PC-3 (cell line): ENCODE results near the gene PAQR9. TPM values are rescaled to one million over a fixed set of nuclear protein-coding genes. Genes with fewer than 3 reads are reported as not detected.

Experiments
- ATAC-seq: fragments of 200-7000 bp; cut with Tn5 transposase; 2 replicates; pipeline ENCODE4 v1.9.1; 2020; ENCODE audit warnings: mild to moderate bottlenecking, moderate library complexity
- BruUV-seq: library from RNA; stranded (reverse); fragments of 400-500 nt; replicated peaks from 2 replicates; lab custom pipeline; 2021; lab: Mats Ljungman, UMichigan
- CTCF ChIA-PET: fragments of 300-600 bp; sonication (Branson Sonifier 250); formaldehyde crosslinking; loops from one replicate; lab custom pipeline; 2022; ENCODE audit warnings: antibody characterized with exemption; lab: Charles Lee
- POLR2A ChIA-PET: fragments of 300-600 bp; sonication (Branson Sonifier 250); formaldehyde crosslinking; loops from one replicate; lab custom pipeline; 2022; ENCODE audit warnings: antibody characterized with exemption; ENCODE audit not compliant: unreplicated experiment; lab: Charles Lee
- DNase-seq: peaks from one replicate; pipeline ENCODE4 v3.0.0-alpha.2; 2015
- H2AFZ ChIP-seq: fragments of 300-600 bp; sonication (generic); 2 replicates; pipeline ENCODE4 v1.6.0; 2016; ENCODE audit warnings: antibody characterized with exemption, low read length
- H3F3A ChIP-seq: fragments of 300-600 bp; sonication (generic); one replicate; pipeline ENCODE4 v1.6.0; 2017; ENCODE audit warnings: antibody characterized with exemption, low read length, control low read depth, mild to moderate bottlenecking; ENCODE audit not compliant: unreplicated experiment
- H3K27ac ChIP-seq: fragments of 300-600 bp; sonication (generic); 2 replicates; pipeline ENCODE4 v1.5.1; 2016; ENCODE audit warnings: mild to moderate bottlenecking, low read length
- H3K27me3 ChIP-seq: fragments of 300-600 bp; sonication (generic); 2 replicates; pipeline ENCODE4 v1.6.1; 2016; ENCODE audit warnings: low read length, mixed read lengths
- H3K36me3 ChIP-seq: fragments of 300-600 bp; sonication (generic); 2 replicates; pipeline ENCODE4 v1.6.1; 2016; ENCODE audit warnings: low read depth, mixed run types, low read length, mixed read lengths
- H3K4me1 ChIP-seq: fragments of 300-600 bp; sonication (generic); 2 replicates; pipeline ENCODE4 v1.5.1; 2016; ENCODE audit warnings: low read length; ENCODE audit not compliant: insufficient read depth
- H3K4me2 ChIP-seq: fragments of 300-600 bp; sonication (generic); 2 replicates; pipeline ENCODE4 v1.6.0; 2016; ENCODE audit warnings: low read length
- H3K4me3 ChIP-seq: fragments of 300-600 bp; sonication (generic); 2 replicates; pipeline ENCODE4 v1.5.1; 2016; ENCODE audit warnings: mild to moderate bottlenecking, low read length, mixed read lengths
- H3K79me2 ChIP-seq: fragments of 300-600 bp; sonication (generic); 2 replicates; pipeline ENCODE4 v1.6.1; 2017; ENCODE audit warnings: low read length, mixed read lengths
- H3K9ac ChIP-seq: fragments of 300-600 bp; sonication (generic); 2 replicates; pipeline ENCODE4 v1.6.0; 2016; ENCODE audit warnings: mild to moderate bottlenecking, low read length
- H3K9me2 ChIP-seq: fragments of 300-600 bp; sonication (generic); replicated peaks from 2 replicates; pipeline ENCODE4 v1.6.1; 2016; ENCODE audit warnings: mixed run types, low read length, mixed read lengths
- H3K9me3 ChIP-seq: fragments of 300-600 bp; sonication (generic); 2 replicates; pipeline ENCODE4 v1.6.1; 2016; ENCODE audit warnings: low read length, mixed read lengths
- H4K20me1 ChIP-seq: fragments of 300-600 bp; sonication (generic); 2 replicates; pipeline ENCODE4 v1.6.1; 2016; ENCODE audit warnings: low read length, mixed read lengths
- EZH2 ChIP-seq: fragments of 300-600 bp; sonication (generic); IDR thresholded peaks from one replicate; pipeline ENCODE4 v1.6.1; 2017; ENCODE audit warnings: antibody characterized with exemption, mild to moderate bottlenecking, low read length; ENCODE audit not compliant: unreplicated experiment
- EZH2phosphoT487 ChIP-seq: fragments of 300-600 bp; sonication (generic); IDR thresholded peaks from 2 replicates; pipeline ENCODE4 v1.6.1; 2018; ENCODE audit warnings: mild to moderate bottlenecking, antibody characterized with exemption, low read length, borderline replicate concordance
- intact Hi-C: fragments of 100-400 bp; cut with micrococcal nuclease; formaldehyde crosslinking; loops from 2 replicates; pipeline ENCODE4 v1.9.0; 2023
- total RNA-seq: library from RNA; depleted of rRNA; stranded (reverse); fragments of >200 nt; gene quantifications from 2 replicates; pipeline ENCODE4 v1.2.3, GENCODE V29; 2014
- TF ChIP-seq, protein P1 (sequence below): fragments of 300-600 bp; sonication (generic); conservative IDR thresholded peaks from 2 replicates; pipeline ENCODE4 v1.5.1; 2017; ENCODE audit warnings: antibody characterized with exemption, low read depth, mild to moderate bottlenecking, low read length

Gene PAQR9
- total RNA-seq, 1 experiment from 2014 or later: not detected

DNA sequence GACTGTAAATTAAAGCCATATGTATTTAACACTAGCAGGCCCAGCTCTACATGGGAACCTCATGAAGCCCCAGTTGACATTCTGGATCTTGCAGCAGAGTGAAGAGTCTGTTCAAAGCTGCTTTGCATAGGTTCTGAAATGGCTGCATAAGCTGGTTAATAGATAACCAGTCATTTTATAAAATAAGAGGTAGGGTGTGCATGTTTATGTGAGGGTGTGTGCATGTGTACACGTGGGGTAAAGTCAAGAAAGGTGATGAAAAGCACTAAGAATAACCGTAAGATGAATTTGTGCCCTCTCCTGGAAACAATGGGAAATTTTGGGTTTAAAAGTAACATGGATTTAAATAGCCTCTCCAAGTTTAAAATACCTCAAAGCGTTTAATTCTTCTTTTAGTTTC, 33.0 kb downstream of the PAQR9 start:
- intact Hi-C loops: loop anchor here (2.0 kb wide), 1 partner anchor 102 kb away; no protein-coding TSS in a partner anchor
- no peaks in the 10 kb centered on the region for H3F3A ChIP-seq
- POLR2A ChIA-PET: no interaction called here

DNA sequence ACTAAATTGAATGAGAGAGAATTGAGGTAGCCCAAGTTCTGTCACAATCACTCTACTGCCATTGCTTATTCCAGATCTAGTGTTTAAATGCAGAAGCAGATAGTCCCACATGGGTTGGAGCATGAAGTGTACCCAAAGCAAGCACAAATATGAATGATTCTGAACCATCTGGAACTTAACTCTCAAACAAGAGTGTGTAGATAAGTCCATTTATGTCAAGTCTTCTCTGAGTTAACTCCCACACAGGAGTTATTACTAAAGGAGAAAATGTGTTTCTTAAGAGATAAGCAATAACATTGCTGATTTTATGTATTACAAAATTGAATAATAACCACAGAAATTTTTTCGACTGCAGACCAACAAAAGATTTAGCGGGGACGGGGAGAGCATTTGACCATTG, 33.6 kb downstream of the PAQR9 start:
- no peak overlapping the region for H3K9ac ChIP-seq
- ChIA-PET CTCF (no interaction called here), POLR2A (no interaction called here)
- ATAC-seq: no peak
- no peaks in the 10 kb centered on the region for H3K36me3 ChIP-seq
- no peak overlapping the region for H2AFZ ChIP-seq
- H3F3A ChIP-seq: no peaks in the 10 kb centered on the region
- no TSS peak for BruUV-seq
- no peak for DNase-seq
- H3K9me3 ChIP-seq: no peaks in the 10 kb centered on the region
- no peaks in the 10 kb centered on the region for H4K20me1 ChIP-seq
- no peak overlapping the region for H3K4me2 ChIP-seq
- H3K4me3 ChIP-seq: no peak overlapping the region
- TF ChIP-seq EZH2phosphoT487 (no peak), EZH2 (no peak)
- TF ChIP-seq, protein P1, sequence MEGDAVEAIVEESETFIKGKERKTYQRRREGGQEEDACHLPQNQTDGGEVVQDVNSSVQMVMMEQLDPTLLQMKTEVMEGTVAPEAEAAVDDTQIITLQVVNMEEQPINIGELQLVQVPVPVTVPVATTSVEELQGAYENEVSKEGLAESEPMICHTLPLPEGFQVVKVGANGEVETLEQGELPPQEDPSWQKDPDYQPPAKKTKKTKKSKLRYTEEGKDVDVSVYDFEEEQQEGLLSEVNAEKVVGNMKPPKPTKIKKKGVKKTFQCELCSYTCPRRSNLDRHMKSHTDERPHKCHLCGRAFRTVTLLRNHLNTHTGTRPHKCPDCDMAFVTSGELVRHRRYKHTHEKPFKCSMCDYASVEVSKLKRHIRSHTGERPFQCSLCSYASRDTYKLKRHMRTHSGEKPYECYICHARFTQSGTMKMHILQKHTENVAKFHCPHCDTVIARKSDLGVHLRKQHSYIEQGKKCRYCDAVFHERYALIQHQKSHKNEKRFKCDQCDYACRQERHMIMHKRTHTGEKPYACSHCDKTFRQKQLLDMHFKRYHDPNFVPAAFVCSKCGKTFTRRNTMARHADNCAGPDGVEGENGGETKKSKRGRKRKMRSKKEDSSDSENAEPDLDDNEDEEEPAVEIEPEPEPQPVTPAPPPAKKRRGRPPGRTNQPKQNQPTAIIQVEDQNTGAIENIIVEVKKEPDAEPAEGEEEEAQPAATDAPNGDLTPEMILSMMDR: no peak
- H3K4me1 ChIP-seq: no peaks in the 10 kb centered on the region
- intact Hi-C loops: loop anchor here (1.0 to 2.0 kb wide), 2 partner anchors 57 to 101 kb away; no protein-coding TSS in a partner anchor
- no peaks in the 10 kb centered on the region for H3K27me3 ChIP-seq
- no peak overlapping the region for H3K27ac ChIP-seq
- H3K79me2 ChIP-seq: no peaks in the 10 kb centered on the region
- H3K9me2 ChIP-seq: no peaks in the 10 kb centered on the region

More for the DNA sequence above, 33.0 kb downstream of the PAQR9 start:
- Histone ChIP-seq H3K4me1 (no peaks in the 10 kb centered on the region), H2AFZ (no peak overlapping the region), H4K20me1 (no peaks in the 10 kb centered on the region), H3K9ac (no peak overlapping the region), H3K4me3 (no peak overlapping the region), H3K9me2 (no peaks in the 10 kb centered on the region), H3K9me3 (no peaks in the 10 kb centered on the region), H3K27ac (no peak overlapping the region), H3K36me3 (no peaks in the 10 kb centered on the region), H3K4me2 (no peak overlapping the region), H3K79me2 (no peaks in the 10 kb centered on the region), H3K27me3 (no peaks in the 10 kb centered on the region)
- BruUV-seq: no TSS peak
- DNase-seq: no peak
- CTCF ChIA-PET: interaction anchor here (0.5 kb wide), 1 partner anchor 344 kb away, joined by 3 read pairs; no protein-coding TSS in a partner anchor
- TF ChIP-seq EZH2: no peak
- TF ChIP-seq, protein P1: 0 out of 2 replicates have a peak, but pooled peaks have one; percentile 22
- no peak for ATAC-seq

DNA sequence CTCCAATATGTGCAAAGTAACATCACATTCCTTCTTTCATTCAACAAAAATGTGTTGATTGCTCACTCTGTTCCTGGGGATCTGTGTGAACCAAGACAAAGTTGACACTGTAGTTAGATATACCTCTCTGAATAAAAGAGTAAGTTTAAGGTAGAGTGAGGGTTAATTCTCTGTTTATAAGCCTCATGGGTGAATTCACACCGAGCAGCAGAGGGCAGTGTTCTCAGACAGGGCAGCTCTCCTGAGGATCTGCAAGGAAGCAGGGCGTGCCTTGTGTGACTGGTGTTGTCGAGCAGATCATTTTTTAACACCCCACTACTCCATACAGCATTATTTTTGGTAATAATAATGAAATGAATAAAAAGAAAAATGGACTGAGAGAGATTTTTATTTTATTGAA, 34.4 kb downstream of the PAQR9 start:
- Histone ChIP-seq H3K9ac (no peak overlapping the region), H3K79me2 (no peaks in the 10 kb centered on the region), H2AFZ (no peak overlapping the region), H3F3A (no peaks in the 10 kb centered on the region), H4K20me1 (no peaks in the 10 kb centered on the region), H3K36me3 (no peaks in the 10 kb centered on the region), H3K4me1 (no peaks in the 10 kb centered on the region), H3K9me2 (no peaks in the 10 kb centered on the region), H3K27ac (no peak overlapping the region), H3K9me3 (no peaks in the 10 kb centered on the region), H3K4me3 (no peak overlapping the region), H3K27me3 (no peaks in the 10 kb centered on the region), H3K4me2 (no peak overlapping the region)
- TF ChIP-seq, protein P1: peak; percentile 76
- no peak for TF ChIP-seq EZH2phosphoT487
- POLR2A ChIA-PET: no interaction called here
- CTCF ChIA-PET: interaction anchor here (0.5 kb wide), 1 partner anchor 121 kb away, joined by 3 read pairs; no protein-coding TSS in a partner anchor
- peak; percentile 65; the same call in 1 of the 2 replicates for ATAC-seq
- peak; percentile 70 for DNase-seq
- BruUV-seq: no TSS peak
- intact Hi-C loops: loop anchor here (1.0 kb wide), 1 partner anchor 58 kb away; no protein-coding TSS in a partner anchor
